Activated CD4-positive, alpha-beta T cell treated with anti-CD3 and anti-CD28 coated beads, Interleukin-2, amount 50 U/mL, for 16 hours (primary cell): ENCODE measurements around the gene LIG3.
A peak's percentile ranks its signal among the peaks of the same experiment; 100 is the strongest.
"Not testable (repeated sequence)": the region's sequence is repeated elsewhere in the genome, so short reads cannot be mapped to it uniquely, and the experiment has no call there.

Source experiments
- DNase-seq: peaks from one replicate; pipeline ENCODE4 v3.0.0-alpha.2; 2020

Gene LIG3

GRCh38 chr17:35045458-35045979, 65.2 kb downstream of the LIG3 start:
- not testable (repeated sequence) for DNase-seq

GRCh38 chr17:35046245-35046644, 65.9 kb downstream of the LIG3 start:
- no peak for DNase-seq

DNA sequence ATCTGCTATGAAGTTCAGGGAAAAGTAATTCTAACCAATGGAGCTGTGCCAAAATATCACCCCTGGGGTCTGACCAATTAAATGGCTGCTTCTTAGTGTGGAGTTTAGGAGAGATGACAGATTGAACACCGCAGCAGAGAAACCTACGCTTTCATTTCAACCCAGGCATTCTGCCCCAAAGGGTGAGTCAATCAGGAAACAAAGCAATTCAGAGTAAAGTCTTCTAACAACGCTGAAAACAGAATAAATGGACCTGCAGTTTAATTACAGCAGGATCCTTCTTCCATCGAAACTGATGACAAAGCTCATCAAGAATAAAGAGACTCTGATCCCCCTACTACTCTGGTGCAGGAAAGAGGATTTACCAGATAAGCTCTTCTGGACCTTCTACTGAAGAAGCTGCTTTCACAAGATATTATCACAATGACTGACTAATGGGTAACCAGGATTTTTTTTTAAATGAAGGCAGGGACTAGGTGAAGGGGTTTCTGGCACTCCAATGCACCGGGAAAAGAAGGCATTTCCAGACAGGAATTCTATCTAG, 66.5 kb downstream of the LIG3 start:
- DNase-seq, result peak; percentile 93

DNA sequence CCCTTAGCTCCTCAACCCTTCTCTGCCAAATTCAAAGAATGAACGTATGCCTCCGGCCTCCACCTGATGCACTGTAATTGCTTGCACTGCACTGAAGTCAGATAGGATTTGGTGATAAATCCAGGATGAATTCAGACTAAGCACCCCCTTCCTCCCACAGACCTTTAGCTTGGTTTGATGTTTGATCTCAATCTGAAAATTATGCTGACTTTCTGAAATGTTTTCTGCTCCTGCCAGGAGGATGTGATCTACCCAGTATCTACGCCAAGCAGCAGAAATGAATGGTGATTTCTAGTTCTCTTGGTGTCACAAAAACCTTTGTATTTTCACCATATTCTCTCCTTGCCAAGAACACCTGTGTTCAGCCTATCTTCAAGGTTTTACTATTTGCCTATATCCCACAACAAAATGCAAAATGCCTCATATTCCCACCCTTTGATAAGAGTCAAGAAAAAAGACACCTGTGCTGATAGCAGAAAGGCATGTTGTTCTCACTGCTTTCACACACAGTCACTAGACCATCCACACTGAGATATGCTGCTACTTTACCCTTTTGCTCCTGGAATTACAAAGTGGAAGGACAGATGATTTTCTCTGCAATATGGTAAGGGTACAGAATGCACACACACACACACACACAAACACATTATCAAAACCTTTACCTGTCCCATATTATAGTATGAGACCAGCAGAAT, 68.5 kb downstream of the LIG3 start:
- no peak for DNase-seq

GRCh38 chr17:35050170-35050569, 69.9 kb downstream of the LIG3 start:
- no peak for DNase-seq

GRCh38 chr17:35051183-35051578, 70.9 kb downstream of the LIG3 start:
- DNase-seq, result peak; percentile 71

- peak; percentile 59 for DNase-seq
These were observed 71.4 kb downstream of the LIG3 start for GRCh38 chr17:35051579-35052240.

- DNase-seq, result no peak
These were observed 71.9 kb downstream of the LIG3 start for GRCh38 chr17:35052241-35052610.

DNA sequence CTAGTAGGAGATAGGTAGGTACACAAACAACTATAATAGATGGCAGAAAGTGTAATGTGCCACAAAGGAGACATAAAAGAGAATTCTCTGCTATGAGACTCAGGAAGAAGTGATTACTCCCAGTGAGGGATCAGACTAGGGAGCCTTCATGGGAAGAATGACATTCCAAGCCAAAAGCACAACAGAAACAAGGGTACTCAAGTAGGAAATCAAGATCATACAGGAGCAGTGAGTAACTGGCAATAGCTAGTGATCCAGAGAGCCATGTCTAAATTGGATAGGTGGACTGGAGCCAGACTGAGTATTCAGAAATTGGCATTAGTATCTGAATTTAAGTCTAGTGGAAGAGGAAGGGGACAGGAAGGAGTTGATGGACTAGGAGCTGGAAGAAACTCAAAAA, 72.5 kb downstream of the LIG3 start:
- DNase-seq, result no peak

- DNase-seq, result no peak
These were observed 72.9 kb downstream of the LIG3 start for GRCh38 chr17:35053204-35053603.

- DNase-seq, result no peak
These were observed 75.7 kb downstream of the LIG3 start for GRCh38 chr17:35056013-35056412.

GRCh38 chr17:35057332-35057915, 77.1 kb downstream of the LIG3 start:
- no peak for DNase-seq
